Raji (cell line): Measurements from ENCODE around the gene SMCO2.

Experiments used
- POLR2A ChIP-seq: IDR thresholded peaks from 2 replicates; pipeline ENCODE4 v1.6.1; 2011; ENCODE audit warnings: low read depth, low read length, control low read depth; ENCODE audit not compliant: insufficient read depth

The SMCO2 gene

GRCh38 chr12:27446436-27446835 is at the start of gene SMCO2:
SMCO2 (plus strand) TSS chr12:27446736; CDS start chr12:27470632, 23,896 bp downstream.
- no peak for TF ChIP-seq POLR2A

GRCh38 chr12:27398466-27398865 is 48.1 kb upstream of the SMCO2 start:
- TF ChIP-seq POLR2A, result no peak

GRCh38 chr12:27399074-27399473 is 47.5 kb upstream of the SMCO2 start:
- TF ChIP-seq POLR2A, result no peak

GRCh38 chr12:27400856-27401354 is 45.6 kb upstream of the SMCO2 start:
- TF ChIP-seq POLR2A, result no peak

GRCh38 chr12:27412047-27412446 is 34.5 kb upstream of the SMCO2 start:
- TF ChIP-seq POLR2A, result no peak

- TF ChIP-seq POLR2A, result no peak
Observed at GRCh38 chr12:27422697-27423096, 23.8 kb upstream of the SMCO2 start.

GRCh38 chr12:27424631-27425230 is 21.8 kb upstream of the SMCO2 start:
- TF ChIP-seq POLR2A, result no peak

- no peak for TF ChIP-seq POLR2A
Observed at GRCh38 chr12:27425306-27425705, 21.2 kb upstream of the SMCO2 start.

GRCh38 chr12:27426743-27427487 is 19.6 kb upstream of the SMCO2 start:
- no peak for TF ChIP-seq POLR2A

- no peak for TF ChIP-seq POLR2A
Observed at GRCh38 chr12:27427824-27428223, 18.7 kb upstream of the SMCO2 start.

GRCh38 chr12:27428466-27428865 is 18.1 kb upstream of the SMCO2 start:
- no peak for TF ChIP-seq POLR2A

GRCh38 chr12:27429606-27430005 is 16.9 kb upstream of the SMCO2 start:
- TF ChIP-seq POLR2A, result no peak

- no peak for TF ChIP-seq POLR2A
Observed at GRCh38 chr12:27431185-27431584, 15.4 kb upstream of the SMCO2 start.

GRCh38 chr12:27434673-27435565 is 11.6 kb upstream of the SMCO2 start:
- TF ChIP-seq POLR2A, result no peak

GRCh38 chr12:27436029-27436428 is 10.5 kb upstream of the SMCO2 start:
- TF ChIP-seq POLR2A, result no peak
